ENCODE results near the gene CPXM2.
A peak's percentile ranks its signal among the peaks of the same experiment; 100 is the strongest.

CPXM2 gene

GRCh38 chr10:123833170-123833850, 58.3 kb downstream of the CPXM2 start:
- peaks cover 5% of the 10 kb centered on the region for H3K36me3 ChIP-seq (ENCODE audit: control insufficient read depth, insufficient read depth, low read length)
- no peaks in the 10 kb centered on the region for H3K9me3 ChIP-seq (ENCODE audit: control insufficient read depth, low read length)
- H3K27ac ChIP-seq (ENCODE audit: low read depth, low read length, severe bottlenecking): no peak overlapping the region
- WGBS, 2 experiments (ENCODE audit: insufficient coverage in 2 of 2): 85 to 90% methylated on average over 8 to 10 of the region's 10 CpGs
- no peak overlapping the region for H3K4me3 ChIP-seq (ENCODE audit: extremely low read depth, insufficient read depth, low read length, poor library complexity, severe bottlenecking)
- H3K4me1 ChIP-seq (ENCODE audit: control insufficient read depth, insufficient read depth, low read length, poor library complexity, severe bottlenecking): no peaks in the 10 kb centered on the region

GRCh38 chr10:123831259-123831658, 60.3 kb downstream of the CPXM2 start:
- no peaks in the 10 kb centered on the region for H3K4me1 ChIP-seq (ENCODE audit: control insufficient read depth, insufficient read depth, low read length, poor library complexity, severe bottlenecking)
- H3K36me3 ChIP-seq (ENCODE audit: control insufficient read depth, insufficient read depth, low read length): peaks cover 7% of the 10 kb centered on the region
- no peak overlapping the region for H3K27ac ChIP-seq (ENCODE audit: low read depth, low read length, severe bottlenecking)
- no peaks in the 10 kb centered on the region for H3K9me3 ChIP-seq (ENCODE audit: control insufficient read depth, low read length)
- no peak overlapping the region for H3K4me3 ChIP-seq (ENCODE audit: extremely low read depth, insufficient read depth, low read length, poor library complexity, severe bottlenecking)
- WGBS, 2 experiments (ENCODE audit: insufficient coverage in 2 of 2): 82 to 94% methylated on average over 3 of the region's 3 CpGs

- H3K4me3 ChIP-seq (ENCODE audit: extremely low read depth, insufficient read depth, low read length, poor library complexity, severe bottlenecking): no peak overlapping the region
- WGBS, 2 experiments (ENCODE audit: insufficient coverage in 2 of 2): 89 to 95% methylated on average over 2 of the region's 2 CpGs
- H3K9me3 ChIP-seq (ENCODE audit: control insufficient read depth, low read length): no peaks in the 10 kb centered on the region
- H3K4me1 ChIP-seq (ENCODE audit: control insufficient read depth, insufficient read depth, low read length, poor library complexity, severe bottlenecking): no peaks in the 10 kb centered on the region
- no peaks in the 10 kb centered on the region for H3K36me3 ChIP-seq (ENCODE audit: control insufficient read depth, insufficient read depth, low read length)
- H3K27ac ChIP-seq (ENCODE audit: low read depth, low read length, severe bottlenecking): no peak overlapping the region
Observed at GRCh38 chr10:123821136-123821535, 70.5 kb downstream of the CPXM2 start.

- H3K4me3 ChIP-seq (ENCODE audit: extremely low read depth, insufficient read depth, low read length, poor library complexity, severe bottlenecking): no peak overlapping the region
- no peaks in the 10 kb centered on the region for H3K36me3 ChIP-seq (ENCODE audit: control insufficient read depth, insufficient read depth, low read length)
- peaks cover 10% of the 10 kb centered on the region for H3K9me3 ChIP-seq (ENCODE audit: control insufficient read depth, low read length)
- no peak overlapping the region for H3K27ac ChIP-seq (ENCODE audit: low read depth, low read length, severe bottlenecking)
- peaks cover 25% of the 10 kb centered on the region for H3K4me1 ChIP-seq (ENCODE audit: control insufficient read depth, insufficient read depth, low read length, poor library complexity, severe bottlenecking)
Observed at GRCh38 chr10:123809632-123810031, 82.0 kb downstream of the CPXM2 start.

- H3K36me3 ChIP-seq (ENCODE audit: control insufficient read depth, insufficient read depth, low read length): no peaks in the 10 kb centered on the region
- peaks cover 4% of the 10 kb centered on the region for H3K9me3 ChIP-seq (ENCODE audit: control insufficient read depth, low read length)
- peak overlapping the region; percentile 97 for H3K27ac ChIP-seq (ENCODE audit: low read depth, low read length, severe bottlenecking)
- peaks cover 25% of the 10 kb centered on the region for H3K4me1 ChIP-seq (ENCODE audit: control insufficient read depth, insufficient read depth, low read length, poor library complexity, severe bottlenecking)
- WGBS, 2 experiments (ENCODE audit: insufficient coverage in 2 of 2): 55 to 58% methylated on average over 4 to 5 of the region's 6 CpGs
- no peak overlapping the region for H3K4me3 ChIP-seq (ENCODE audit: extremely low read depth, insufficient read depth, low read length, poor library complexity, severe bottlenecking)
Observed at GRCh38 chr10:123808906-123809305, 82.7 kb downstream of the CPXM2 start.

GRCh38 chr10:123808286-123808685, 83.3 kb downstream of the CPXM2 start:
- peak overlapping the region; percentile 97 for H3K27ac ChIP-seq (ENCODE audit: low read depth, low read length, severe bottlenecking)
- no peaks in the 10 kb centered on the region for H3K9me3 ChIP-seq (ENCODE audit: control insufficient read depth, low read length)
- H3K36me3 ChIP-seq (ENCODE audit: control insufficient read depth, insufficient read depth, low read length): no peaks in the 10 kb centered on the region
- 80 to 96% methylated on average over 2 of the region's 2 CpGs for WGBS, 2 experiments (ENCODE audit: insufficient coverage in 2 of 2)
- H3K4me1 ChIP-seq (ENCODE audit: control insufficient read depth, insufficient read depth, low read length, poor library complexity, severe bottlenecking): peaks cover 25% of the 10 kb centered on the region
- H3K4me3 ChIP-seq (ENCODE audit: extremely low read depth, insufficient read depth, low read length, poor library complexity, severe bottlenecking): no peak overlapping the region

GRCh38 chr10:123807444-123808035, 84.1 kb downstream of the CPXM2 start:
- Histone ChIP-seq H3K36me3 (ENCODE audit: control insufficient read depth, insufficient read depth, low read length) (no peaks in the 10 kb centered on the region), H3K4me1 (ENCODE audit: control insufficient read depth, insufficient read depth, low read length, poor library complexity, severe bottlenecking) (peaks cover 25% of the 10 kb centered on the region), H3K27ac (ENCODE audit: low read depth, low read length, severe bottlenecking) (peak overlapping the region; percentile 97), H3K9me3 (ENCODE audit: control insufficient read depth, low read length) (no peaks in the 10 kb centered on the region), H3K4me3 (ENCODE audit: extremely low read depth, insufficient read depth, low read length, poor library complexity, severe bottlenecking) (no peak overlapping the region)
- 83 to 100% methylated on average over 3 of the region's 5 CpGs for WGBS, 2 experiments (ENCODE audit: insufficient coverage in 2 of 2)

GRCh38 chr10:123804716-123805115, 86.9 kb downstream of the CPXM2 start:
- no peaks in the 10 kb centered on the region for H3K36me3 ChIP-seq (ENCODE audit: control insufficient read depth, insufficient read depth, low read length)
- no peak overlapping the region for H3K27ac ChIP-seq (ENCODE audit: low read depth, low read length, severe bottlenecking)
- WGBS, 2 experiments (ENCODE audit: insufficient coverage in 2 of 2): 75 to 86% methylated on average over 1 of the region's 3 CpGs

GRCh38 chr10:123800821-123801220, 90.8 kb downstream of the CPXM2 start:
- peaks cover 36% of the 10 kb centered on the region for H3K4me1 ChIP-seq (ENCODE audit: control insufficient read depth, insufficient read depth, low read length, poor library complexity, severe bottlenecking)
- 82 to 83% methylated on average over 6 of the region's 7 CpGs for WGBS, 2 experiments (ENCODE audit: insufficient coverage in 2 of 2)
- peaks cover 15% of the 10 kb centered on the region for H3K36me3 ChIP-seq (ENCODE audit: control insufficient read depth, insufficient read depth, low read length)
- no peak overlapping the region for H3K4me3 ChIP-seq (ENCODE audit: extremely low read depth, insufficient read depth, low read length, poor library complexity, severe bottlenecking)
- peaks cover 3% of the 10 kb centered on the region for H3K9me3 ChIP-seq (ENCODE audit: control insufficient read depth, low read length)
- H3K27ac ChIP-seq (ENCODE audit: low read depth, low read length, severe bottlenecking): peak overlapping the region; percentile 90

More at GRCh38 chr10:123804716-123805115, 86.9 kb downstream of the CPXM2 start:
- H3K9me3 ChIP-seq (ENCODE audit: control insufficient read depth, low read length): no peaks in the 10 kb centered on the region
- H3K4me1 ChIP-seq (ENCODE audit: control insufficient read depth, insufficient read depth, low read length, poor library complexity, severe bottlenecking): peaks cover 38% of the 10 kb centered on the region
- H3K4me3 ChIP-seq (ENCODE audit: extremely low read depth, insufficient read depth, low read length, poor library complexity, severe bottlenecking): no peak overlapping the region

- Histone ChIP-seq H3K36me3 (ENCODE audit: control insufficient read depth, insufficient read depth, low read length) (peaks cover 15% of the 10 kb centered on the region), H3K27ac (ENCODE audit: low read depth, low read length, severe bottlenecking) (peak overlapping the region; percentile 90)
- 9 to 15% methylated on average over 4 of the region's 9 CpGs for WGBS, 2 experiments (ENCODE audit: insufficient coverage in 2 of 2)
Observed at GRCh38 chr10:123800289-123800688, 91.3 kb downstream of the CPXM2 start.

GRCh38 chr10:123798856-123799255, 92.8 kb downstream of the CPXM2 start:
- peaks cover 36% of the 10 kb centered on the region for H3K4me1 ChIP-seq (ENCODE audit: control insufficient read depth, insufficient read depth, low read length, poor library complexity, severe bottlenecking)
- H3K36me3 ChIP-seq (ENCODE audit: control insufficient read depth, insufficient read depth, low read length): peaks cover 15% of the 10 kb centered on the region
- peaks cover 3% of the 10 kb centered on the region for H3K9me3 ChIP-seq (ENCODE audit: control insufficient read depth, low read length)
- WGBS, 2 experiments (ENCODE audit: insufficient coverage in 2 of 2): no CpG with 5 or more reads among the region's 1 CpG
- no peak overlapping the region for H3K27ac ChIP-seq (ENCODE audit: low read depth, low read length, severe bottlenecking)
- H3K4me3 ChIP-seq (ENCODE audit: extremely low read depth, insufficient read depth, low read length, poor library complexity, severe bottlenecking): no peak overlapping the region

More at GRCh38 chr10:123800289-123800688, 91.3 kb downstream of the CPXM2 start:
- Histone ChIP-seq H3K4me3 (ENCODE audit: extremely low read depth, insufficient read depth, low read length, poor library complexity, severe bottlenecking) (no peak overlapping the region), H3K4me1 (ENCODE audit: control insufficient read depth, insufficient read depth, low read length, poor library complexity, severe bottlenecking) (peaks cover 36% of the 10 kb centered on the region), H3K9me3 (ENCODE audit: control insufficient read depth, low read length) (peaks cover 3% of the 10 kb centered on the region)

All from mesodermal cell (in vitro differentiated cells).